ENCODE data around the gene CLDN9. TPM values are rescaled to one million over a fixed set of nuclear protein-coding genes. Genes with fewer than 3 reads are reported as not detected.

CLDN9 gene
- total and polyA plus RNA-seq, 10 donors: 0.06 to 1.7 (median 0.44) TPM

- intact Hi-C loops (cut with DNase I; ENCODE audit: low total_unique reads): loop anchor here (5.0 to 10.0 kb wide), 2 partner anchors 68 to 105 kb away; no protein-coding TSS in a partner anchor
- Histone ChIP-seq H3K9me3 (no peaks in the 10 kb centered on the region), H3K27me3 (replicated peaks in 1 of 7) (no peaks in the 10 kb centered on the region), H3K36me3 (peaks cover 0 to 36% (median 0%) of the 10 kb centered on the region in 6 donors), H3K27ac (peak overlapping the region; percentile 86 to 96 (median 90)), H3K4me1 (peaks cover 20 to 99% (median 67%) of the 10 kb centered on the region in 6 donors), H3K4me3 (peak overlapping the region; percentile 71 to 97 (median 80))
- WGBS, 5 donors: 45 to 60% (median 55%) methylated on average over 8 to 9 of the region's 9 CpGs
- DNase-seq: no peak
- TF ChIP-seq CTCF (IDR thresholded peaks at IDR 0.05 in 8 of 11, conservative IDR thresholded peaks at IDR 0.05 in 3 of 11): no peak
- no peak for TF ChIP-seq POLR2AphosphoS5 (IDR thresholded peaks at IDR 0.05)
- no peak for TF ChIP-seq POLR2A (IDR thresholded peaks at IDR 0.05)
These were observed 47.1 kb downstream of the CLDN9 start for GRCh38 chr16:3059723-3060242.

GRCh38 chr16:3060339-3061127 is 47.8 kb downstream of the CLDN9 start:
- intact Hi-C loops (cut with DNase I; ENCODE audit: low total_unique reads): no loop called here
- no peak for TF ChIP-seq POLR2A (IDR thresholded peaks at IDR 0.05)
- TF ChIP-seq CTCF (IDR thresholded peaks at IDR 0.05 in 8 of 11, conservative IDR thresholded peaks at IDR 0.05 in 3 of 11): no peak
- TF ChIP-seq POLR2AphosphoS5 (IDR thresholded peaks at IDR 0.05): no peak
- Histone ChIP-seq H3K27ac (peak overlapping the region in 6 of 8 donors; percentile 89 to 96 (median 92)), H3K36me3 (peaks cover 0 to 30% (median 0%) of the 10 kb centered on the region in 6 donors), H3K4me3 (peak overlapping the region in 1 of 8 donors; percentile 97), H3K9me3 (no peaks in the 10 kb centered on the region), H3K27me3 (replicated peaks in 1 of 7) (no peaks in the 10 kb centered on the region), H3K4me1 (peaks cover 13 to 99% (median 62%) of the 10 kb centered on the region in 6 donors)
- WGBS, 5 donors: 84 to 91% (median 90%) methylated on average over 12 to 14 of the region's 14 CpGs
- no peak for DNase-seq

- Histone ChIP-seq H3K27ac (peak overlapping the region in 3 of 8 donors; percentile 37 to 92 (median 51)), H3K27me3 (replicated peaks in 1 of 7) (no peaks in the 10 kb centered on the region), H3K4me1 (peaks cover 13 to 90% (median 49%) of the 10 kb centered on the region in 6 donors), H3K9me3 (no peaks in the 10 kb centered on the region), H3K36me3 (peaks cover 0 to 19% (median 0%) of the 10 kb centered on the region in 6 donors), H3K4me3 (no peak overlapping the region)
- intact Hi-C loops (cut with DNase I; ENCODE audit: low total_unique reads): no loop called here
- TF ChIP-seq POLR2A (IDR thresholded peaks at IDR 0.05) (no peak), POLR2AphosphoS5 (IDR thresholded peaks at IDR 0.05) (no peak), CTCF (IDR thresholded peaks at IDR 0.05 in 8 of 11, conservative IDR thresholded peaks at IDR 0.05 in 3 of 11) (no peak)
- DNase-seq: no peak
- WGBS, 5 donors: 84 to 93% (median 89%) methylated on average over 6 of the region's 6 CpGs
These were observed 49.8 kb downstream of the CLDN9 start for GRCh38 chr16:3062553-3062952.

Measured in spleen (tissue), 11 donors.